ENCODE measurements around the gene COX20.

DNA sequence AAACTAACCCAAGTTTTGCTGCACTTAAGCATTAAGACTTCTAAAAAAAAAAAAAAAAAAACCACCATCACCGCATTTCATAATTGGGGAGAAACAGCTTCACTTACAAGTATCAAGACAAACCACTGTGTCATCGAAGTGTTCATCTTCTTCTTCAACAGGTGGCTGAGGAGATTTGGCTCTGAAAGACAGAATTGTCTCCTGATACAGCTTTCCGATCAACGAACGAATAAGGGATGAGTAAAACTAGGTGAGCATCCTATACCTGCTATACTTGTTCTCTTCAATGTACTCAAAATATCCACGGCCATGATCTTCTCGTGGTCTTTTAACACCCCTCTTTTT lies 26.9 kb downstream of the COX20 start:
- TF ChIP-seq, protein P1, sequence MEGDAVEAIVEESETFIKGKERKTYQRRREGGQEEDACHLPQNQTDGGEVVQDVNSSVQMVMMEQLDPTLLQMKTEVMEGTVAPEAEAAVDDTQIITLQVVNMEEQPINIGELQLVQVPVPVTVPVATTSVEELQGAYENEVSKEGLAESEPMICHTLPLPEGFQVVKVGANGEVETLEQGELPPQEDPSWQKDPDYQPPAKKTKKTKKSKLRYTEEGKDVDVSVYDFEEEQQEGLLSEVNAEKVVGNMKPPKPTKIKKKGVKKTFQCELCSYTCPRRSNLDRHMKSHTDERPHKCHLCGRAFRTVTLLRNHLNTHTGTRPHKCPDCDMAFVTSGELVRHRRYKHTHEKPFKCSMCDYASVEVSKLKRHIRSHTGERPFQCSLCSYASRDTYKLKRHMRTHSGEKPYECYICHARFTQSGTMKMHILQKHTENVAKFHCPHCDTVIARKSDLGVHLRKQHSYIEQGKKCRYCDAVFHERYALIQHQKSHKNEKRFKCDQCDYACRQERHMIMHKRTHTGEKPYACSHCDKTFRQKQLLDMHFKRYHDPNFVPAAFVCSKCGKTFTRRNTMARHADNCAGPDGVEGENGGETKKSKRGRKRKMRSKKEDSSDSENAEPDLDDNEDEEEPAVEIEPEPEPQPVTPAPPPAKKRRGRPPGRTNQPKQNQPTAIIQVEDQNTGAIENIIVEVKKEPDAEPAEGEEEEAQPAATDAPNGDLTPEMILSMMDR (IDR thresholded peaks at IDR 0.05), result no peak
- TF ChIP-seq, protein P2, sequence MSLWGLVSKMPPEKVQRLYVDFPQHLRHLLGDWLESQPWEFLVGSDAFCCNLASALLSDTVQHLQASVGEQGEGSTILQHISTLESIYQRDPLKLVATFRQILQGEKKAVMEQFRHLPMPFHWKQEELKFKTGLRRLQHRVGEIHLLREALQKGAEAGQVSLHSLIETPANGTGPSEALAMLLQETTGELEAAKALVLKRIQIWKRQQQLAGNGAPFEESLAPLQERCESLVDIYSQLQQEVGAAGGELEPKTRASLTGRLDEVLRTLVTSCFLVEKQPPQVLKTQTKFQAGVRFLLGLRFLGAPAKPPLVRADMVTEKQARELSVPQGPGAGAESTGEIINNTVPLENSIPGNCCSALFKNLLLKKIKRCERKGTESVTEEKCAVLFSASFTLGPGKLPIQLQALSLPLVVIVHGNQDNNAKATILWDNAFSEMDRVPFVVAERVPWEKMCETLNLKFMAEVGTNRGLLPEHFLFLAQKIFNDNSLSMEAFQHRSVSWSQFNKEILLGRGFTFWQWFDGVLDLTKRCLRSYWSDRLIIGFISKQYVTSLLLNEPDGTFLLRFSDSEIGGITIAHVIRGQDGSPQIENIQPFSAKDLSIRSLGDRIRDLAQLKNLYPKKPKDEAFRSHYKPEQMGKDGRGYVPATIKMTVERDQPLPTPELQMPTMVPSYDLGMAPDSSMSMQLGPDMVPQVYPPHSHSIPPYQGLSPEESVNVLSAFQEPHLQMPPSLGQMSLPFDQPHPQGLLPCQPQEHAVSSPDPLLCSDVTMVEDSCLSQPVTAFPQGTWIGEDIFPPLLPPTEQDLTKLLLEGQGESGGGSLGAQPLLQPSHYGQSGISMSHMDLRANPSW (CRISPR knock-in tag; conservative IDR thresholded peaks at IDR 0.05; ENCODE audit: low read depth), result no peak
- TF ChIP-seq GRHL2 (CRISPR knock-in tag; IDR thresholded peaks at IDR 0.05; ENCODE audit: insufficient replicate concordance, severe bottlenecking), result no peak
- TF ChIP-seq, protein P3, sequence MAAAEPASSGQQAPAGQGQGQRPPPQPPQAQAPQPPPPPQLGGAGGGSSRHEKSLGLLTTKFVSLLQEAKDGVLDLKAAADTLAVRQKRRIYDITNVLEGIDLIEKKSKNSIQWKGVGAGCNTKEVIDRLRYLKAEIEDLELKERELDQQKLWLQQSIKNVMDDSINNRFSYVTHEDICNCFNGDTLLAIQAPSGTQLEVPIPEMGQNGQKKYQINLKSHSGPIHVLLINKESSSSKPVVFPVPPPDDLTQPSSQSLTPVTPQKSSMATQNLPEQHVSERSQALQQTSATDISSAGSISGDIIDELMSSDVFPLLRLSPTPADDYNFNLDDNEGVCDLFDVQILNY (CRISPR knock-in tag; IDR thresholded peaks at IDR 0.05), result no peak
- TF ChIP-seq, protein P4, sequence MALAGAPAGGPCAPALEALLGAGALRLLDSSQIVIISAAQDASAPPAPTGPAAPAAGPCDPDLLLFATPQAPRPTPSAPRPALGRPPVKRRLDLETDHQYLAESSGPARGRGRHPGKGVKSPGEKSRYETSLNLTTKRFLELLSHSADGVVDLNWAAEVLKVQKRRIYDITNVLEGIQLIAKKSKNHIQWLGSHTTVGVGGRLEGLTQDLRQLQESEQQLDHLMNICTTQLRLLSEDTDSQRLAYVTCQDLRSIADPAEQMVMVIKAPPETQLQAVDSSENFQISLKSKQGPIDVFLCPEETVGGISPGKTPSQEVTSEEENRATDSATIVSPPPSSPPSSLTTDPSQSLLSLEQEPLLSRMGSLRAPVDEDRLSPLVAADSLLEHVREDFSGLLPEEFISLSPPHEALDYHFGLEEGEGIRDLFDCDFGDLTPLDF (CRISPR knock-in tag; IDR thresholded peaks at IDR 0.05), result no peak
- TF ChIP-seq, protein P5, sequence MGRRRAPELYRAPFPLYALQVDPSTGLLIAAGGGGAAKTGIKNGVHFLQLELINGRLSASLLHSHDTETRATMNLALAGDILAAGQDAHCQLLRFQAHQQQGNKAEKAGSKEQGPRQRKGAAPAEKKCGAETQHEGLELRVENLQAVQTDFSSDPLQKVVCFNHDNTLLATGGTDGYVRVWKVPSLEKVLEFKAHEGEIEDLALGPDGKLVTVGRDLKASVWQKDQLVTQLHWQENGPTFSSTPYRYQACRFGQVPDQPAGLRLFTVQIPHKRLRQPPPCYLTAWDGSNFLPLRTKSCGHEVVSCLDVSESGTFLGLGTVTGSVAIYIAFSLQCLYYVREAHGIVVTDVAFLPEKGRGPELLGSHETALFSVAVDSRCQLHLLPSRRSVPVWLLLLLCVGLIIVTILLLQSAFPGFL (CRISPR knock-in tag; IDR thresholded peaks at IDR 0.05; ENCODE audit: borderline replicate concordance), result no peak
- TF ChIP-seq RELA (CRISPR knock-in tag; IDR thresholded peaks at IDR 0.05; ENCODE audit: borderline replicate concordance), result no peak
- TF ChIP-seq GTF2I (CRISPR knock-in tag; conservative IDR thresholded peaks at IDR 0.05), result no peak
- no peak for TF ChIP-seq SP1 (CRISPR knock-in tag; conservative IDR thresholded peaks at IDR 0.05)
- no peak for TF ChIP-seq ZBTB21 (CRISPR knock-in tag; IDR thresholded peaks at IDR 0.05; ENCODE audit: borderline replicate concordance)
- no peak for TF ChIP-seq ZNF263 (CRISPR knock-in tag; IDR thresholded peaks at IDR 0.05; ENCODE audit: low read depth)
- TF ChIP-seq CBFB (CRISPR knock-in tag; IDR thresholded peaks at IDR 0.05; ENCODE audit: low read depth), result no peak
